GM23248 (cell line): ENCODE results near the gene CD274.

Source experiments
- EZH2 ChIP-seq: fragments of 200-600 bp; sonication (generic); IDR thresholded peaks from 2 replicates; pipeline ENCODE4 v1.6.1; 2018; ENCODE audit warnings: antibody characterized with exemption, mild to moderate bottlenecking; ENCODE audit not compliant: insufficient read depth, poor library complexity, severe bottlenecking
- EZH2phosphoT487 ChIP-seq: fragments of 200-600 bp; sonication (generic); IDR thresholded peaks from 2 replicates; pipeline ENCODE4 v1.6.1; 2018; ENCODE audit warnings: antibody characterized with exemption, moderate library complexity, mild to moderate bottlenecking, low read depth; ENCODE audit not compliant: insufficient read depth

- TF ChIP-seq EZH2: no peak
- no peak for TF ChIP-seq EZH2phosphoT487
Measured at GRCh38 chr9:5482194-5482593, 31.9 kb downstream of the CD274 start.
